ENCODE data around the gene NAT10.
"Not testable (repeated sequence)": the region's sequence is repeated elsewhere in the genome, so short reads cannot be mapped to it uniquely, and the experiment has no call there.

The NAT10 gene

GRCh38 chr11:34180814-34181165 is 75.4 kb downstream of the NAT10 start:
- H3K27ac Mint-ChIP-seq, H3K4me3 Mint-ChIP-seq, ATAC-seq, H3K27me3 Mint-ChIP-seq, H3K36me3 Mint-ChIP-seq, H3K9me3 Mint-ChIP-seq: not testable (repeated sequence)
- peaks cover 27% of the 10 kb centered on the region for H3K4me1 Mint-ChIP-seq

- no peak overlapping the region for H3K4me3 Mint-ChIP-seq
- no peaks in the 10 kb centered on the region for H3K36me3 Mint-ChIP-seq
- no peak overlapping the region for H3K27ac Mint-ChIP-seq
- H3K9me3 Mint-ChIP-seq = no peaks in the 10 kb centered on the region
- H3K4me1 Mint-ChIP-seq = peaks cover 25% of the 10 kb centered on the region
- no peaks in the 10 kb centered on the region for H3K27me3 Mint-ChIP-seq
- ATAC-seq = no peak
These were observed 75.8 kb downstream of the NAT10 start for GRCh38 chr11:34181251-34181650.

GRCh38 chr11:34181856-34182405 is 76.5 kb downstream of the NAT10 start:
- no peak for ATAC-seq
- H3K27ac Mint-ChIP-seq = no peak overlapping the region
- H3K4me1 Mint-ChIP-seq = peaks cover 20% of the 10 kb centered on the region
- H3K36me3 Mint-ChIP-seq = no peaks in the 10 kb centered on the region
- H3K4me3 Mint-ChIP-seq = no peak overlapping the region
- no peaks in the 10 kb centered on the region for H3K9me3 Mint-ChIP-seq
- H3K27me3 Mint-ChIP-seq = no peaks in the 10 kb centered on the region

GRCh38 chr11:34182425-34182824 is 77.0 kb downstream of the NAT10 start:
- H3K4me1 Mint-ChIP-seq = peaks cover 20% of the 10 kb centered on the region
- H3K27ac Mint-ChIP-seq = no peak overlapping the region
- H3K4me3 Mint-ChIP-seq = no peak overlapping the region

GRCh38 chr11:34182921-34183685 is 77.7 kb downstream of the NAT10 start:
- Mint-ChIP-seq H3K36me3 (no peaks in the 10 kb centered on the region), H3K27ac (no peak overlapping the region), H3K4me3 (no peak overlapping the region), H3K4me1 (peaks cover 17% of the 10 kb centered on the region), H3K9me3 (no peaks in the 10 kb centered on the region), H3K27me3 (no peaks in the 10 kb centered on the region)
- no peak for ATAC-seq

More at GRCh38 chr11:34182425-34182824, 77.0 kb downstream of the NAT10 start:
- ATAC-seq = no peak
- Mint-ChIP-seq H3K9me3 (no peaks in the 10 kb centered on the region), H3K27me3 (no peaks in the 10 kb centered on the region), H3K36me3 (no peaks in the 10 kb centered on the region)

GRCh38 chr11:34183848-34184391 is 78.5 kb downstream of the NAT10 start:
- no peak overlapping the region for H3K27ac Mint-ChIP-seq
- no peaks in the 10 kb centered on the region for H3K36me3 Mint-ChIP-seq
- no peak overlapping the region for H3K4me3 Mint-ChIP-seq
- H3K27me3 Mint-ChIP-seq = no peaks in the 10 kb centered on the region
- no peaks in the 10 kb centered on the region for H3K9me3 Mint-ChIP-seq
- ATAC-seq = no peak
- peaks cover 12% of the 10 kb centered on the region for H3K4me1 Mint-ChIP-seq

GRCh38 chr11:34184505-34185015 is 79.1 kb downstream of the NAT10 start:
- Mint-ChIP-seq H3K4me3 (no peak overlapping the region), H3K27me3 (no peaks in the 10 kb centered on the region), H3K9me3 (no peaks in the 10 kb centered on the region), H3K27ac (no peak overlapping the region), H3K4me1 (peaks cover 12% of the 10 kb centered on the region), H3K36me3 (no peaks in the 10 kb centered on the region)
- ATAC-seq = no peak

- H3K9me3 Mint-ChIP-seq = no peaks in the 10 kb centered on the region
- no peaks in the 10 kb centered on the region for H3K27me3 Mint-ChIP-seq
- ATAC-seq = no peak
- peaks cover 18% of the 10 kb centered on the region for H3K4me1 Mint-ChIP-seq
- H3K4me3 Mint-ChIP-seq = no peak overlapping the region
- no peaks in the 10 kb centered on the region for H3K36me3 Mint-ChIP-seq
- no peak overlapping the region for H3K27ac Mint-ChIP-seq
These were observed 80.8 kb downstream of the NAT10 start for GRCh38 chr11:34185926-34186841.

- Mint-ChIP-seq H3K4me3 (no peak overlapping the region), H3K9me3 (no peaks in the 10 kb centered on the region), H3K36me3 (no peaks in the 10 kb centered on the region), H3K27me3 (no peaks in the 10 kb centered on the region), H3K4me1 (peaks cover 6% of the 10 kb centered on the region), H3K27ac (no peak overlapping the region)
- ATAC-seq = no peak
These were observed 82.8 kb downstream of the NAT10 start for GRCh38 chr11:34188181-34188580.

GRCh38 chr11:34189191-34189590 is 83.8 kb downstream of the NAT10 start:
- H3K4me3 Mint-ChIP-seq = no peak overlapping the region
- peaks cover 7% of the 10 kb centered on the region for H3K36me3 Mint-ChIP-seq
- H3K9me3 Mint-ChIP-seq = no peaks in the 10 kb centered on the region
- no peak overlapping the region for H3K27ac Mint-ChIP-seq
- ATAC-seq = no peak
- peaks cover 6% of the 10 kb centered on the region for H3K4me1 Mint-ChIP-seq
- no peaks in the 10 kb centered on the region for H3K27me3 Mint-ChIP-seq

GRCh38 chr11:34190192-34191139 is 85.0 kb downstream of the NAT10 start:
- no peak for ATAC-seq
- Mint-ChIP-seq H3K9me3 (no peaks in the 10 kb centered on the region), H3K4me3 (no peak overlapping the region), H3K4me1 (peaks cover 6% of the 10 kb centered on the region), H3K27me3 (no peaks in the 10 kb centered on the region), H3K36me3 (peaks cover 14% of the 10 kb centered on the region), H3K27ac (no peak overlapping the region)

GRCh38 chr11:34191578-34191977 is 86.1 kb downstream of the NAT10 start:
- H3K4me1 Mint-ChIP-seq = peaks cover 6% of the 10 kb centered on the region
- ATAC-seq = no peak
- H3K4me3 Mint-ChIP-seq = no peak overlapping the region
- H3K27ac Mint-ChIP-seq = no peak overlapping the region
- H3K36me3 Mint-ChIP-seq = peaks cover 24% of the 10 kb centered on the region
- H3K9me3 Mint-ChIP-seq = no peaks in the 10 kb centered on the region
- no peaks in the 10 kb centered on the region for H3K27me3 Mint-ChIP-seq

GRCh38 chr11:34192481-34193401 is 87.3 kb downstream of the NAT10 start:
- Mint-ChIP-seq H3K36me3 (peaks cover 31% of the 10 kb centered on the region), H3K27me3 (no peaks in the 10 kb centered on the region), H3K9me3 (no peaks in the 10 kb centered on the region), H3K4me3 (no peak overlapping the region), H3K27ac (no peak overlapping the region), H3K4me1 (peaks cover 6% of the 10 kb centered on the region)
- ATAC-seq = no peak
